HG03342 (cell line): ENCODE results near the gene CIB4.

Experiments
- ATAC-seq: cut with Tn5 transposase; IDR thresholded peaks from one replicate; pipeline ENCODE4 v1.9.1; 2021; ENCODE audit warnings: mild to moderate bottlenecking, moderate library complexity; ENCODE audit not compliant: unreplicated experiment

CIB4 gene

GRCh38 chr2:26644188-26644835 is 3.1 kb upstream of the CIB4 start:
- no peak for ATAC-seq

- no peak for ATAC-seq
Observed at GRCh38 chr2:26642429-26642828, 1.3 kb upstream of the CIB4 start.

- ATAC-seq, result no peak
Observed at GRCh38 chr2:26640331-26640745, 828 bp downstream of the CIB4 start.

- no peak for ATAC-seq
Observed at GRCh38 chr2:26639685-26640243, 1.4 kb downstream of the CIB4 start.

GRCh38 chr2:26637811-26638310 is 3.3 kb downstream of the CIB4 start:
- no peak for ATAC-seq

- no peak for ATAC-seq
Observed at GRCh38 chr2:26636935-26637334, 4.2 kb downstream of the CIB4 start.

- no peak for ATAC-seq
Observed at GRCh38 chr2:26635401-26635800, 5.8 kb downstream of the CIB4 start.

- ATAC-seq, result no peak
Observed at GRCh38 chr2:26634636-26635230, 6.4 kb downstream of the CIB4 start.

GRCh38 chr2:26633993-26634595 is 7.1 kb downstream of the CIB4 start:
- no peak for ATAC-seq

GRCh38 chr2:26633351-26633945 is 7.7 kb downstream of the CIB4 start:
- no peak for ATAC-seq

- no peak for ATAC-seq
Observed at GRCh38 chr2:26632624-26633185, 8.5 kb downstream of the CIB4 start.

- ATAC-seq, result no peak
Observed at GRCh38 chr2:26631401-26632170, 9.6 kb downstream of the CIB4 start.

GRCh38 chr2:26630669-26631360 is 10.4 kb downstream of the CIB4 start:
- no peak for ATAC-seq

- no peak for ATAC-seq
Observed at GRCh38 chr2:26630235-26630634, 10.9 kb downstream of the CIB4 start.

GRCh38 chr2:26629751-26630150 is 11.4 kb downstream of the CIB4 start:
- ATAC-seq, result no peak

GRCh38 chr2:26629346-26629630 is 11.9 kb downstream of the CIB4 start:
- no peak for ATAC-seq

GRCh38 chr2:26628561-26629345 is 12.4 kb downstream of the CIB4 start:
- ATAC-seq, result no peak

GRCh38 chr2:26627350-26628105 is 13.6 kb downstream of the CIB4 start:
- ATAC-seq, result no peak

- no peak for ATAC-seq
Observed at GRCh38 chr2:26626606-26627005, 14.6 kb downstream of the CIB4 start.
